HCT116 (cell line): ENCODE measurements around the gene NCOA5.

ENCODE experiments used
- CEBPB ChIP-seq: IDR thresholded peaks from 2 replicates; pipeline ENCODE4 v1.6.1; 2012; ENCODE audit warnings: low read depth
- EZH2 ChIP-seq: fragments of 200-600 bp; sonication (generic); IDR thresholded peaks from 2 replicates; pipeline ENCODE4 v1.6.1; 2017; ENCODE audit warnings: antibody characterized with exemption, mixed run types
- EZH2phosphoT487 ChIP-seq: fragments of 200-600 bp; IDR thresholded peaks from 2 replicates; pipeline ENCODE4 v1.6.1; 2018; ENCODE audit warnings: antibody characterized with exemption, borderline replicate concordance
- JUND ChIP-seq: IDR thresholded peaks from 2 replicates; pipeline ENCODE4 v1.6.1; 2012
- POLR2AphosphoS5 ChIP-seq: IDR thresholded peaks from 2 replicates; pipeline ENCODE4 v1.6.1; 2011; ENCODE audit warnings: mild to moderate bottlenecking, low read depth, low read length, moderate library complexity
- RAD21 ChIP-seq: IDR thresholded peaks from 2 replicates; pipeline ENCODE4 v1.6.1; 2012; ENCODE audit warnings: low read depth, mild to moderate bottlenecking
- SP1 ChIP-seq: IDR thresholded peaks from 2 replicates; pipeline ENCODE4 v1.6.1; 2012; ENCODE audit warnings: low read depth
- YY1 ChIP-seq: IDR thresholded peaks from 2 replicates; pipeline ENCODE4 v1.6.1; 2011; ENCODE audit warnings: low read length, low read depth, moderate library complexity, mild to moderate bottlenecking; ENCODE audit not compliant: insufficient replicate concordance; ENCODE audit errors: extremely low read depth
- ZFX ChIP-seq: fragments of 450-650 bp; IDR thresholded peaks from 2 replicates; pipeline ENCODE4 v1.6.1; 2017
- ZNF274 ChIP-seq: fragments of 200-500 bp; sonication (Bioruptor generic); IDR thresholded peaks from 2 replicates; pipeline ENCODE4 v1.6.1; 2014; ENCODE audit warnings: mild to moderate bottlenecking, low read depth, low read length, inconsistent platforms
- TF ChIP-seq, protein P1 (sequence below), 3 experiments: fragments of 200-600 bp in 1 of 3; sonication (generic) in 1 of 3; IDR thresholded peaks in 2 of 3; conservative IDR thresholded peaks in 1 of 3; 2 replicates each; pipeline ENCODE4 v1.5.1; 2012 to 2017; ENCODE audit warnings: low read depth in 2 of 3, low read length in 2 of 3, antibody characterized with exemption in 1 of 3, borderline replicate concordance in 1 of 3, control low read depth in 1 of 3, mild to moderate bottlenecking in 1 of 3, mixed read lengths in 1 of 3, mixed run types in 1 of 3, moderate library complexity in 1 of 3; ENCODE audit not compliant: insufficient read depth in 1 of 3
- TF ChIP-seq, protein P2 (sequence below): IDR thresholded peaks from 2 replicates; pipeline ENCODE4 v1.6.1; 2012
- TF ChIP-seq, protein P3 (sequence below): IDR thresholded peaks from 2 replicates; pipeline ENCODE4 v1.6.1; 2012

DNA sequence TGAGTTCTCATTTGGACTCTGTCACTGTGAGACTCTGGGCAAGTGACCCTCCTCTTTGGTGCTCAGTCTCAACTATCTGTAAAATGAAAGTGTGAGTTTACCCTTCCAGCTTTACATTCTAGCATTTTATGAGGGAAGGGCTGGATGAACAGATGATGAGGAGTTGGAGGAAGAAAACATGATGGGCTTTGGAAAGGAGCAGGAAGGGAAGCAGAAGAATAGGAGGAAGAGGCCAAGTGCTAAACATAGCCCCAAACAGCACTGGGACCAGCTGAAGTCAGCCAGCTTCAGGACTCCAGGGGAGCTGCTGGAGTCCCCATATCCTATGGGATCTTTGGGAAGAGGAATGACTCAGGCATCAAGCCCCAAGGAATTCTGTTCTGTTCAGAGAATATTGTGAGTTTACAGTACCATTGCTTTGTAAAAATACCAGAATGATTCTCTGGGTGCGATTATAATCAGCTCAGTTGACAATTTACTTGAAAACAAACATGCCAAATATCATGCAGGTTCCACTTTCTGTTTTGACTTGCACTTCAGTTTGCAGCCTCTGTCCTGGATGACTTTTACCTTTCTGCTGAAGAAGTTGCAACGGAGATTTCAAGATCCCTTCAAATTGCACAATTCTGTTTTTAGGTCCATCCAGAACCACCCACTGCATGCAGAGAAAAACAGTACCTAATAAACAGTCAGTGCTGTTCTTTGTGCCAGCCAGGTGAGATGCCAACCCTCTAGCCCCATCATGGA lies 31.6 kb upstream of the NCOA5 start:
- TF ChIP-seq, protein P1, sequence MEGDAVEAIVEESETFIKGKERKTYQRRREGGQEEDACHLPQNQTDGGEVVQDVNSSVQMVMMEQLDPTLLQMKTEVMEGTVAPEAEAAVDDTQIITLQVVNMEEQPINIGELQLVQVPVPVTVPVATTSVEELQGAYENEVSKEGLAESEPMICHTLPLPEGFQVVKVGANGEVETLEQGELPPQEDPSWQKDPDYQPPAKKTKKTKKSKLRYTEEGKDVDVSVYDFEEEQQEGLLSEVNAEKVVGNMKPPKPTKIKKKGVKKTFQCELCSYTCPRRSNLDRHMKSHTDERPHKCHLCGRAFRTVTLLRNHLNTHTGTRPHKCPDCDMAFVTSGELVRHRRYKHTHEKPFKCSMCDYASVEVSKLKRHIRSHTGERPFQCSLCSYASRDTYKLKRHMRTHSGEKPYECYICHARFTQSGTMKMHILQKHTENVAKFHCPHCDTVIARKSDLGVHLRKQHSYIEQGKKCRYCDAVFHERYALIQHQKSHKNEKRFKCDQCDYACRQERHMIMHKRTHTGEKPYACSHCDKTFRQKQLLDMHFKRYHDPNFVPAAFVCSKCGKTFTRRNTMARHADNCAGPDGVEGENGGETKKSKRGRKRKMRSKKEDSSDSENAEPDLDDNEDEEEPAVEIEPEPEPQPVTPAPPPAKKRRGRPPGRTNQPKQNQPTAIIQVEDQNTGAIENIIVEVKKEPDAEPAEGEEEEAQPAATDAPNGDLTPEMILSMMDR (IDR thresholded peaks at IDR 0.05 in 2 of 3, conservative IDR thresholded peaks at IDR 0.05 in 1 of 3; ENCODE audit: borderline replicate concordance in 1 of 3, insufficient read depth in 1 of 3, low read depth in 2 of 3, low read length in 2 of 3): no peak
- TF ChIP-seq SP1 (no peak), EZH2 (no peak), ZFX (no peak), CEBPB (no peak), ZNF274 (no peak), EZH2phosphoT487 (no peak), POLR2AphosphoS5 (no peak), JUND (no peak), RAD21 (no peak), YY1 (no peak)
- TF ChIP-seq, protein P2, sequence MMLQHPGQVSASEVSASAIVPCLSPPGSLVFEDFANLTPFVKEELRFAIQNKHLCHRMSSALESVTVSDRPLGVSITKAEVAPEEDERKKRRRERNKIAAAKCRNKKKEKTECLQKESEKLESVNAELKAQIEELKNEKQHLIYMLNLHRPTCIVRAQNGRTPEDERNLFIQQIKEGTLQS: no peak
- TF ChIP-seq, protein P3, sequence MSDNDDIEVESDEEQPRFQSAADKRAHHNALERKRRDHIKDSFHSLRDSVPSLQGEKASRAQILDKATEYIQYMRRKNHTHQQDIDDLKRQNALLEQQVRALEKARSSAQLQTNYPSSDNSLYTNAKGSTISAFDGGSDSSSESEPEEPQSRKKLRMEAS: no peak
